ENCODE measurements around the gene KRT85.
"Not testable (repeated sequence)": the region's sequence is repeated elsewhere in the genome, so short reads cannot be mapped to it uniquely, and the experiment has no call there.

KRT85 gene

GRCh38 chr12:52366738-52367485 is at the start of gene KRT85:
KRT85 (minus strand) TSS chr12:52367481; CDS start chr12:52367405, 76 bp downstream.
- in situ Hi-C loops (cut with HindIII; ENCODE audit: low sequenced_read_pairs): no loop called here

GRCh38 chr12:52416795-52417194 is 49.5 kb upstream of the KRT85 start:
- in situ Hi-C loops (cut with HindIII; ENCODE audit: low sequenced_read_pairs): no loop called here

DNA sequence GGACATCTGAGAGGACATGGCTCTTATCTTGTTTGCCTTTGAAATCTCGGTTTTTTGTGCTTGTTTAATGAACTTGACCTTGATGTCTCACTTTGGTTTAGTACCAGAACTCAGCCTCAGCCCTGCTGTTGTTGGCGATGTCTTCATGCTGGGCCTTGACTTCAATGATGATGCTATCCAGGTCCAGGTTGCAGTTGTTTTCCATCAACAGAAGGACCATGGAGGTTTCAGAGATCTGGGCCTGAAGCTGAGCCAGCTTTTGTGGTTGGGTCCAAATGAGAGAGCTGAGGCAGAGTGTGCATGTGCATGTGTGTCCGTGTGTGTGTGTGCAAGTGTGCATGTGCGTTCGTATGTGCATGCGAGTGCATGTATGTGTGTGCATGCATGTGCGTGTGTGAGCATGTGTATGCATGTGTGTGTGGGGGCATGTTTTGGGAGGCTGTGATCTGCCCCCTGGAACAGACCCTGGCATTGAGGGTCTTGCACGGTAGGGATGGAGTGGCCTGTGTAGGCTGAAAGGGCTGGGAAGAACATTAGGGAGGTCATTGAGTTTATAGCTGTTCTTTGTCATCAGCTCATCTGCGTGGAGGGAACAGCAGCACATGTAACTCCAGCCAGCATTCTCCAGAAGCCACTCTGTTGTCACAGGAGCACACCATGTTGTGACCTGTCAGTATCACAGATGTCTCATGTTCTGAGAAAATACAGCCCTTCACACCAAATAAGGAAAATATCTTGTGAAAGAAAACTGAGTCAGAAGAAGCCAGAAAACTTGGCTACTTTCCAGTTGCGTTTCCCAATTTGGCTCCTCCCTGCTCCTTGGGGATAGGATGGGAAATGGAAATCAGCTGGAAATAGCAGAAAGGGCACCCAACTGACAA is 48.8 kb upstream of the KRT85 start:
- in situ Hi-C loops (cut with HindIII; ENCODE audit: low sequenced_read_pairs): no loop called here

- in situ Hi-C loops (cut with HindIII; ENCODE audit: low sequenced_read_pairs): no loop called here
Observed at GRCh38 chr12:52414936-52415335, 47.7 kb upstream of the KRT85 start.

DNA sequence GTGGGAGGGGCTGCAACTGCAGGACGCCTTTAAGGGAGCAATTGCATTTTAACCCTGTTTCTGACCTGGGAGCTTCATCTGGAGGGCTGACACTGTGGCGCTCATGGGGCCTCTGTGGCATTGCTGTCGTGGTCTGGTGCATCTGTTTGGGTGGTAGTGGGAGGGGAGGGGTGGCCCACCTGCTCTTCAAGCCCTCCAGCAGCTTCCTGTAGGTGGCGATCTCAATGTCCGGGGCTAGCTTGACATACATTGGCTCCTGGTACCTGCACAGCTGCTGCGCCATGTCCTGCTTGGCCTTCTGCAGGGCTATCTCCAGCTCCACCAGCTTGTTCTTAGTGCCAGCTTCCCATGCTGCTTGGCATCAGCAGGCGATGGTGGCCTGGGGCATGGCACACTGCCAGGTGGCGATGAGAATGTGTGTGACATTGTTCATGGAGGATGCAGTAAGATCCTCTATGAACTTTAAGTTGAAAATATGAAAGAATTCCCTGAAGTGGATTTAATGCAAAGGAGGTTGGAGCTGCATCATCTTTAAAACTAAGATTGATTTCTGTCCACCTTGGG is 46.6 kb upstream of the KRT85 start:
- in situ Hi-C loops (cut with HindIII; ENCODE audit: low sequenced_read_pairs): no loop called here

DNA sequence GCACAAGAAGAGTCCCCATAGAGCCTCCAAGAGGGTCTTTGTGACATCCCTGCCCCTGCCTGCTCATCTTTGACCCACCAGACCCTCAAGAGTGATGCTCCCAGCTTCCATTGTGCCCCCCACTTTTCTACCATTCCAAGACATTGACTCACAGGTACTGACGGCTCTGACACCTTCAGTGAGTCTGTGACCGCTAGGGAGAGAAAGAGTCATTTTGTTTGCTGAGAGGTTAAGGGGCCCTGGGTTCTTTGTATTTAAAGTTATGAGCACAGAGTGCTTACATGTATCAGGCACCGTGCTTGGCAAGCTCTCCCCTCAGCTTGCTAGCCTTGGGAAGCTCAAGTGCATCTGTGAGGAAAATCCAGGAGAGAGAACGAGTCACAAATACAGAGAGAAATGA is 45.9 kb upstream of the KRT85 start:
- in situ Hi-C loops (cut with HindIII; ENCODE audit: low sequenced_read_pairs): no loop called here

DNA sequence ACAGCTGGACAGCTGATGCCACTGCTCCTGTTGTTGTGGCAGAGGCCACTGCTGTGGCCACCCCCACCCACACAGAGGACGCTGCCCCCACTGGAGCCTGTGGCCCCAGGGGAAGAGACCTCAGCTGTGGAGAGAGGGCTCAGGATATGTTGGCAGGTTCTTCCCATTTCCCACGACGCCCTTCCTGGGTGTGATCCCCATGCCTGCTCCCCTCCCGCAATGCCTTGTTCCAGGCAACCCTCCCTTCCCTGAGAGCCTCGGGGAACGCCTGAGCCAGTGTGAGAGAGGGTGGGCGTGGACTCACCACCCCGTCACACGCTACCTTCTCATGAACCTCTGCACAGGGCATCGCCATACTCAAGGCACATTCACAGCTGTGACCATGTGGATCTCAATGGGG is 44.5 kb upstream of the KRT85 start:
- in situ Hi-C loops (cut with HindIII; ENCODE audit: low sequenced_read_pairs): no loop called here

DNA sequence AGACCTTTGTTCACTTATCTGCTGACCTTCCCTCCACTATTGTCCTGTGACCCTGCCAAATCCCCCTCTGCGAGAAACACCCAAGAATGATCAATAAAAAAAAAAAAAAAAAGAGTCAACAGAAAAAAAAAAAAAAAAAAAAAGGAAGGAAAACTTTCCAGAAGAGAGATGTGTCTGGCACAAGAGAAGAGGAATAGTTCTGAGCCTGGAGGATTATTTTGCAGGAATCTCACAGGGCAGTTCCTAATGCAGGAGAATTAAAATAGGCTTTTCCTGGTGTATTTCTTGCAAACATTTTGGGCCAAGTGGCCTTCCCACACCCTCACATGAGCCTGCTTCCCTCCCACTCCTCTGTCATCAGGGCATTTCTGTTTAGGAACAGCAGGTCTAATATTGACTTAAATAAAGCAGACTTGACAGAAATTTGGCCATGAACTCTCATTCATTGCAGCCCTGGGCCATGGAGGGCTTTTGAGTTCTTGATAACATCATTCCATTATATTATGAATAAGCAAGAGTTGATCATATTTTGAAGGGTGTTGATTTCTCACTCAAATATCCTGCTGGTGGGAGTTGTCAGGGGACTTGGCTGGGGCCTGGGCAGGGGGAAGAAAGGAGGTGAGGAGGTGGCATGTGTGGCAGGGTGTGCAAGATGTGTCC is 43.4 kb upstream of the KRT85 start:
- in situ Hi-C loops (cut with HindIII; ENCODE audit: low sequenced_read_pairs): not testable (repeated sequence)

- in situ Hi-C loops (cut with HindIII; ENCODE audit: low sequenced_read_pairs): no loop called here
Observed at GRCh38 chr12:52407918-52408317, 40.6 kb upstream of the KRT85 start.

GRCh38 chr12:52405922-52406385 is 38.7 kb upstream of the KRT85 start, which contains the start of gene KRT82:
KRT82 (minus strand) TSS chr12:52406335; CDS start chr12:52406277, 58 bp downstream.
- in situ Hi-C loops (cut with HindIII; ENCODE audit: low sequenced_read_pairs): no loop called here

GRCh38 chr12:52404951-52405350 is 37.7 kb upstream of the KRT85 start:
- in situ Hi-C loops (cut with HindIII; ENCODE audit: low sequenced_read_pairs): no loop called here

DNA sequence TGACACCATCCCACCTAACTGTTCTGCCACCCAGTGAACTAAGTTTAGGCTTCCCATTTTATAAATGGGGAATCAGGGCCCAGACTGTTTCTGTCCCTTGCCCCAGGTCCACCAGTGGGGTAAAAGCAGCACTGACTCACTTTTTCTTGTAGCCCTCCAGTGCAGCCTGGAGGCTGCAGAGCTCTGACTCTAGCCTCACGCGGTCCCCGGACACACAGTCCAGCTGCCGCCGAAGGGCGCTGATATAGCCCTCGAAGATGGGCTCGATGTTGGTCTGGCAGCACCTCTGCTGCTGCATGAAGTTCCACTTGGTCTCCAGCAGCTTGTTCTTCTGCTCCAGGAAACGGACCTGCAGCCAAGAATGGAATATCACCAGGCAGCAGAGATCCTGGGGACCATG is 36.3 kb upstream of the KRT85 start:
- in situ Hi-C loops (cut with HindIII; ENCODE audit: low sequenced_read_pairs): no loop called here

DNA sequence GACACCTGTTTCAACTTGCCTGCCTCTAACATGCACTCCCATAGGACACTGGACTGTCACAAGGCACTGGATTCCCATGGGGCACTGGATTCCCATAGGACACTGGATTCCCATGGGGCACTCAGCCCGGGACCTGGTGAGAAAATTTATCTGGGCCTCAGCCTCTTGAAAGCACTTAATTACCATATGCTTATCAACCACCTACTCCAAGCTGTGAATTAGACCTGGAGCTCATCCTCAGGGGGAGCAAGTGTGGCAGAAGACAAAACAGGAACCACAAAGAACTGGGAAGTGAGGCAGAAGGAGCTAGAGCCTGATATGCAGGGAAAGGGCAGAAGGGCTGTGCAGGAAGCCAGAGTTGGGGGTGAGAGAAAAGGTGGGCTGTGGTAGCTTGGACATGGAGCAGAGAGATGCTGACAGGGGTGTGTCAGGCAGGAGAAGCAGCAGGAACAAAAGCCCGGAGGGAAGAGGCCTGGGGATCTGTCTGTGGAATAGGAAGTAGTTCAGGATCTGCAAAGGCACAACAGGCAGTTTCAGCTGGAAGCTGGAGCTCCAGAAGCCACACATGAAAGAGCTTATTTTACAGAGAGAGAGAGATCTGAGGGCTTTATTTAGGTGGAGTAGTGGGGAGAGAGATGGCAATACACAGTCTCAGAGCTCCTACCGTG is 35.7 kb upstream of the KRT85 start:
- in situ Hi-C loops (cut with HindIII; ENCODE audit: low sequenced_read_pairs): no loop called here

DNA sequence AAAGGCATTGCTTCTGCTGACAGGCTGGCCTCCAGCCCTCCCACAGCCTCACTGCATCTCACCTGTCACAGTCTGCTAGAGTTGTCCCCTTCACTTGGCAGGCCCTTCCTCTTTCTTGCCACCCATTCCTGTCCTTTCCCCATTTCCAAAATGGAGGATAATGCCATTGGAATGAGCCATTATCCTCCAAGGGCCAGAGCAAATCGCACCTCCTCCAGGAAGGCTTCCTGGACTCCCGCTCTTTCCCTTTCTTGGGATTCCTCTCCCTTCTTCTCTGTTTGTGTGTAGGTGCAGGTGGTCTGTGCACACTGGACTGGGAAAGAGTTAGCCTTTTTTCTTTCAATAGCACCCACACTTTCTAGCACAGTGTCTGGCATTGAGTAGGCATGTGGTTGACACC is 35.1 kb upstream of the KRT85 start:
- in situ Hi-C loops (cut with HindIII; ENCODE audit: low sequenced_read_pairs): no loop called here

- in situ Hi-C loops (cut with HindIII; ENCODE audit: low sequenced_read_pairs): no loop called here
Observed at GRCh38 chr12:52401926-52402325, 34.6 kb upstream of the KRT85 start.

DNA sequence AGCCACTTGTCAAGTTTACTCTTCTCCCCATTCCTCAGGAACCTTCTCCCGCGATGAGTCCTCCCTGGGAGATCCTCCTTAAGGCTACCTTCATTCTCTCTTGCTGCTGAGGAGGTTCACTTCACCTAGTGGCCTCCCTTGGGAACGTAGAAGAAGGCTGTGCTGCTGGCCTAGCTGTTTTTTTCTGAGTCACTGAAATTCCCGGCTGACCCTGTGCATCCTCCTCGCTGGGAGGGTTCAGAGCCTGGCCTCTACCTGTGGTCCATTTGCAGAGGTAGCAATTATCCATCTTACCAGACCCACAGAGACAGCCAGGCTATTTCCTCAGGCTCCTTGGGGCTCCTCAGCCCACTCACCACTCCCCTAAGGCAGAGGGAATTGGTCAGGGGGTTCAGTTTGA is 34.2 kb upstream of the KRT85 start:
- in situ Hi-C loops (cut with HindIII; ENCODE audit: low sequenced_read_pairs): no loop called here

GRCh38 chr12:52400906-52401305 is 33.6 kb upstream of the KRT85 start:
- in situ Hi-C loops (cut with HindIII; ENCODE audit: low sequenced_read_pairs): no loop called here

- in situ Hi-C loops (cut with HindIII; ENCODE audit: low sequenced_read_pairs): loop anchor here (5.0 kb wide), 1 partner anchor 33 kb away; the partner anchor contains the start of gene KRT75
Observed at GRCh38 chr12:52399756-52400155, 32.5 kb upstream of the KRT85 start.

GRCh38 chr12:52398176-52398575 is 30.9 kb upstream of the KRT85 start:
- in situ Hi-C loops (cut with HindIII; ENCODE audit: low sequenced_read_pairs): loop anchor here (5.0 kb wide), 1 partner anchor 34 kb away; the partner anchor contains the start of gene KRT75

DNA sequence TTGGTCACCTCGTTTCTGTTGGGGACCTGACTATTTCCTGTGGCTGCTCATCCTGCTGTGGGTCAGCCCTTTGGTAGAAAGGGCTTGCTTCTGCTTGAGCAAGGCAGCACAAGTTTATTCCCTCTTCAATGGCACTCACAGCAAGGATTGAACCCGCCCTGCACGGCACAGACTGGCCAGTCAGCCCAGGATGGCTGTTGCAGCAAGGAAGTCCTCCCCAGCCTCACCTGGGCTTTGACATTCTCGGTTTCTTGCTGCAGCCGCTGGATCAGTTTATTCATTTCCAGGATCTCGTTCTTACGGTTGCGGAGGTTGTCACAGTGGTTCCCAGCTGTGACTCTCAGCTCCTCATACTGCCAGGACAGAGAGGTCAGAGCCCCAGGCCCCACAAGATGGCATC is 29.4 kb upstream of the KRT85 start:
- in situ Hi-C loops (cut with HindIII; ENCODE audit: low sequenced_read_pairs): loop anchor here (5.0 kb wide), 1 partner anchor 36 kb away; the partner anchor contains the start of gene KRT75
